ENCODE measurements around the gene AURKB. TPM values are rescaled to one million over a fixed set of nuclear protein-coding genes. Genes with fewer than 3 reads are reported as not detected.
A peak's percentile ranks its signal among the peaks of the same experiment; 100 is the strongest.

AURKB gene
- total and polyA plus RNA-seq, 8 donors, result 1.0 to 66.0 (median 9.5) TPM

- intact Hi-C loops (cut with DNase I; ENCODE audit: low total_unique reads), result no loop called here
- 0% methylated on average over 21 to 58 of the region's 58 CpGs for WGBS, 5 donors
- H3K4me1 ChIP-seq, result peaks cover 8 to 31% (median 30%) of the 10 kb centered on the region in 4 donors
- peaks cover 0 to 15% (median 6%) of the 10 kb centered on the region in 4 donors for H3K36me3 ChIP-seq
- TF ChIP-seq POLR2AphosphoS5 (IDR thresholded peaks at IDR 0.05) (peak; percentile 74 to 94 (median 82)), EP300 (IDR thresholded peaks at IDR 0.05) (no peak), CTCF (IDR thresholded peaks at IDR 0.05) (no peak), POLR2A (IDR thresholded peaks at IDR 0.05) (peak in 2 of 4 donors; percentile 20 to 60)
- H3K27ac ChIP-seq, result peak within 1 kb of the TSS; percentile 92 to 99 (median 95)
- peak; percentile 98 for DNase-seq
- no peaks in the 10 kb centered on the region for H3K27me3 ChIP-seq
- peak within 1 kb of the TSS; percentile 66 to 93 (median 78) for H3K4me3 ChIP-seq
- H3K9me3 ChIP-seq, result no peaks in the 10 kb centered on the region
Measured at GRCh38 chr17:8248751-8249607, 38.6 kb upstream of the AURKB start, which contains the start of gene PFAS. TSS of gene PFAS (plus strand) at chr17:8249289. CDS start at chr17:8253938, 4,649 bp downstream.

DNA sequence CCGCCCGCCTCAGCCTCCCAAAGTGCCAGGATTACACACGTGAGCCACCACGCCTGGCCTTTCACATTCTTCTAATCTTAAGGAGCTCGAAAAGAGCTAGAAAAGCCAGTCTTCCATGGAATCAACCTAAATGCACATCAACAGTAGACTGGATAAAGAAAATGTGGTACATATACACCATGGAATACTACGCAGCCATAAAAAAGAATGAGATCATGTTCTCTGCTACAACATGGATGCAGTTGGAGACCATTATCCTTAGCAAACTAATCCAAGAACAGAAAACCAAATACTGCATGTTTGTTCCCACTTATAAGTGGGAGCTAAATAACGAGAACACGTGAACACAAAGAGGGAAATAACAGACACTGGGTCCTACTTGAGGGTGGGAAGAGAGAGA is 34.4 kb upstream of the AURKB start:
- peaks cover 5 to 27% (median 23%) of the 10 kb centered on the region in 4 donors for H3K4me1 ChIP-seq
- intact Hi-C loops (cut with DNase I; ENCODE audit: low total_unique reads), result no loop called here
- 96 to 100% (median 97%) methylated on average over 8 of the region's 8 CpGs for WGBS, 5 donors

GRCh38 chr17:8243827-8244226 is 33.5 kb upstream of the AURKB start:
- H3K36me3 ChIP-seq, result peaks cover 18 to 52% (median 45%) of the 10 kb centered on the region in 4 donors
- intact Hi-C loops (cut with DNase I; ENCODE audit: low total_unique reads), result no loop called here
- H3K27ac ChIP-seq, result no peak overlapping the region
- 89 to 95% (median 90%) methylated on average over 5 of the region's 5 CpGs for WGBS, 5 donors
- H3K4me3 ChIP-seq, result no peak overlapping the region
- no peak for TF ChIP-seq EP300 (IDR thresholded peaks at IDR 0.05)
- no peak for TF ChIP-seq POLR2AphosphoS5 (IDR thresholded peaks at IDR 0.05)
- TF ChIP-seq POLR2A (IDR thresholded peaks at IDR 0.05), result no peak
- no peak for TF ChIP-seq CTCF (IDR thresholded peaks at IDR 0.05)
- H3K4me1 ChIP-seq, result peaks cover 0 to 22% (median 18%) of the 10 kb centered on the region in 4 donors
- H3K27me3 ChIP-seq, result no peaks in the 10 kb centered on the region
- no peaks in the 10 kb centered on the region for H3K9me3 ChIP-seq
- DNase-seq, result no peak

More for the DNA sequence above, 34.4 kb upstream of the AURKB start:
- Histone ChIP-seq H3K4me3 (no peak overlapping the region), H3K9me3 (no peaks in the 10 kb centered on the region), H3K27ac (no peak overlapping the region), H3K27me3 (no peaks in the 10 kb centered on the region), H3K36me3 (peaks cover 17 to 43% (median 36%) of the 10 kb centered on the region in 4 donors)
- DNase-seq, result no peak
- TF ChIP-seq POLR2AphosphoS5 (IDR thresholded peaks at IDR 0.05) (no peak), POLR2A (IDR thresholded peaks at IDR 0.05) (no peak), CTCF (IDR thresholded peaks at IDR 0.05) (no peak), EP300 (IDR thresholded peaks at IDR 0.05) (no peak)

GRCh38 chr17:8237886-8238285 is 27.5 kb upstream of the AURKB start:
- TF ChIP-seq POLR2AphosphoS5 (IDR thresholded peaks at IDR 0.05) (no peak), POLR2A (IDR thresholded peaks at IDR 0.05) (no peak), EP300 (IDR thresholded peaks at IDR 0.05) (no peak), CTCF (IDR thresholded peaks at IDR 0.05) (no peak)
- 88 to 92% (median 88%) methylated on average over 4 of the region's 4 CpGs for WGBS, 5 donors
- Histone ChIP-seq H3K27ac (no peak overlapping the region), H3K27me3 (no peaks in the 10 kb centered on the region), H3K36me3 (peaks cover 65 to 98% (median 97%) of the 10 kb centered on the region in 4 donors), H3K4me1 (no peaks in the 10 kb centered on the region), H3K9me3 (no peaks in the 10 kb centered on the region), H3K4me3 (no peak overlapping the region)
- intact Hi-C loops (cut with DNase I; ENCODE audit: low total_unique reads), result no loop called here
- no peak for DNase-seq
